GM12892 (cell line): Measurements from ENCODE around the gene LRRC75A.

Source experiments
- POLR2A ChIP-seq: IDR thresholded peaks from 2 replicates; pipeline ENCODE4 v1.6.1; 2011; ENCODE audit warnings: low read depth, low read length, control low read depth
- POLR2AphosphoS5 ChIP-seq: IDR thresholded peaks from 2 replicates; pipeline ENCODE4 v1.6.1; 2011; ENCODE audit warnings: low read depth, low read length, control low read depth

DNA sequence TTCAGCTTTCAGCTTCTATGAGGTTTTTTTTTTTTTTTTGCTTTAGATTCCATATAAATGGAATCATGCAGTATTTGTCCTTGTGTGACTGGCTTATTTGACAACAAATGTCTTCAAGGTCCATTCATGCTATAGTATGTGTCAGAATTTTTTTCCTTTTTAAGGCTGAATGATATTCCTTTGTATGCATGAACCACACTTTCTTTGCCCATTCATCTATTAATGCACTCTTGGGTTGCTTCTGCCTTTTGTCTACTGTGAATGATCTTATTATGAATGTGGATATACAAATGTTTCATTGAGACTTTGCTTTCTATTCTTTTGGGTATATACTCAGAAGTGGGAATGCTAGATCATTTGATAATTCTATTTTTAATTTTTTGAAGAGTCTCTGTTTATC lies 27.0 kb upstream of the LRRC75A start:
- TF ChIP-seq POLR2A (no peak), POLR2AphosphoS5 (no peak)
